Activated CD8-positive, alpha-beta memory T cell treated with anti-CD3 and anti-CD28 coated beads for 36 hours (primary cell): ENCODE results near the gene MARCO. TPM values are rescaled to one million over a fixed set of nuclear protein-coding genes. Genes with fewer than 3 reads are reported as not detected.
"Not testable (repeated sequence)": the region's sequence is repeated elsewhere in the genome, so short reads cannot be mapped to it uniquely, and the experiment has no call there.

ENCODE experiments used
- CTCF ChIA-PET: fragments of 350-600 bp; sonication (Branson Sonifier 250); formaldehyde crosslinking; loops from one replicate; lab custom pipeline; 2021; ENCODE audit warnings: antibody characterized with exemption; lab: Charles Lee
- POLR2A ChIA-PET: fragments of 350-600 bp; sonication (Branson Sonifier 250); formaldehyde crosslinking; loops from one replicate; lab custom pipeline; 2021; ENCODE audit warnings: antibody characterized with exemption; lab: Charles Lee
- total RNA-seq, 2 experiments: library from RNA; stranded (reverse); gene quantifications; one replicate each; pipeline ENCODE4 v1.2.3, GENCODE V29; 2021

MARCO gene
- total RNA-seq, 2 experiments from 2014 or later, result not detected

GRCh38 chr2:119024568-119024967 lies 82.6 kb downstream of the MARCO start:
- ChIA-PET POLR2A (no interaction called here), CTCF (no interaction called here)

DNA sequence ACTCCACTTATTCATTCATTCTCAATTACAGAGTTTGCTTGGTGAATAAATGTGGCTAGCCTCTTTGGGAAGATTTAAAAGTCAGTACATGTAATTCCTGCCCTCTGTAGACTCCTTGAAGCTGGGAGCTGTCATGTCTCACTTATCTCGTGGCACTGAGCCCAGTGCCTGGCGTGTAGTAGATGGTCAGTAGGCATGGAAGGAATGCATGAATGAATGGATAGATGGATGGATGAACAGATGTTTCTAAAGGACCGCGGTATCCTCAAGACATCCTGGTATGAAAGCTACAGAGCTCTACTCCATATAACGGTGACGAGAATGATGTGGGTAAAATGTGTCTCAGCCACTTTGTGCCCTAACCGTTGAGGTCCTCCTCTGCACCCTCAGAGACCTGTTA lies 83.0 kb downstream of the MARCO start:
- ChIA-PET POLR2A (no interaction called here), CTCF (no interaction called here)

DNA sequence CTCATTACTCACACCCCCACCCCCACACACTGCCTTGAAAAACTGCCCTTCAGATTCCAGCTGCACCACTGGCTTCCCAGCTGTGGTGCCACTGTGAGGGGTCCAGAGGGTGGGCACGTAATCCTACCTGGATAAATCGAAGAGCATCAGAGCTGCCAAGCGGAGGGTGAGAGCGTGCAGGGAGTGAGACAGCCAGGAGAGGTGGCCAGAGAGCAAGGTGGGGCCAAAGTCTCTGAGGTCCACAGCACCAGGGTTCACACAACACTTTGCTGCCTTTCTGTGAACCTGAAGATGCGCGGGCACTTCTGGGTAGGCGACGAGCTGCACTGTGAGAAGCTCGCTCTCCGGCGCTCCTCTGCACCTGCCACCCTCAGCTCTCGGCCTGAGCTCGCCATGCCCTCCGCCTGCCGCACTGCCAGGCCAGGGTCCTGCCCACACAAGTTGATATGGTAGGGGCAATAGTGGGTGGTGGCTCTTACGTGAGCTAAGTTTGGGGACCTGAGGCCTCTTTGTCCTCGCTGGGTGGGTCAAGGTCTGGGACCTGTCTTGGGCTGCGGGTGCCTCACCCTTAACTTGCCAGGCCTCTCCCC lies 83.9 kb downstream of the MARCO start:
- ChIA-PET POLR2A (interaction anchor here (0.5 kb wide), 1 partner anchor 513 kb away, joined by 3 read pairs; no protein-coding TSS in a partner anchor), CTCF (no interaction called here)

GRCh38 chr2:119026890-119027289 lies 84.9 kb downstream of the MARCO start:
- CTCF ChIA-PET, result no interaction called here
- POLR2A ChIA-PET, result no interaction called here

GRCh38 chr2:119028327-119029174 lies 86.6 kb downstream of the MARCO start:
- POLR2A ChIA-PET, result no interaction called here
- CTCF ChIA-PET, result no interaction called here

DNA sequence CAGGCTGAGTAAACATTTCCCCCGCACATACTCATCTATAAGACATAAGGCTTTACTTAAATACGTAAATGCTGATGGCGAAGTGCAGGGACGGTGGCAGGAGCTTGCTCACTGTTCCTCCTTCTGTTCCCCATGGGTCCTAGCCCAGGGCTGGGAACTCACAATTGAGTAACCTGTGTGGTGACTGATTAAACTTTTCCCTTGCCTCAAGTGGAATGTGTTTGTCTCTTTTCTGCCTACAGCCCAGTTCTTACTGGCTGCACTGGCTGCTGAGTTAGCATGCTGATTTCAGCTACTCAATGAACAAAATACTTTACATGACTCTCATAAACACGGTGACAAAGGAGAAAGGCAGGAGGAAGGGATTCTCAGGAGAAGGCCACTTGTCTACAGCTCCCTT lies 87.3 kb downstream of the MARCO start:
- POLR2A ChIA-PET, result no interaction called here
- CTCF ChIA-PET, result no interaction called here

DNA sequence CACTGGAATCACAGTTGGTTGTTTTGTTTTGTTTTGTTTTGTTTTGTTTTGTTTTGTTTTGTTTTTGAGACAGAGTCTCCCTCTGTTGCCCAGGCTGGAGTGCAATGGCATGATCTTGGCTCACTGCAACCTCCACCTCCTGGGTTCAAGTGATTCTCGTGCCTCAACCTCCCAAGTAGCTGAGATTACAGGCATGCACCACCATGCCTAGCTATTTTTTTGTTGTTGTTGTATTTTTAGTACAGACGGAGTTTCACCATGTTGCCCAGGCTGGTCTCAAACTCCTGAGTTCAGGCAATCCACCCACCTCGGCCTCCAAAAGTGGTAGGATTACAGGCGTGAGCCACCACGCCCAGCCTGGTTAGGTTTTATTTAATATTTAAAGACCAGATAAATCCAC lies 95.9 kb downstream of the MARCO start:
- CTCF ChIA-PET, POLR2A ChIA-PET: not testable (repeated sequence)

DNA sequence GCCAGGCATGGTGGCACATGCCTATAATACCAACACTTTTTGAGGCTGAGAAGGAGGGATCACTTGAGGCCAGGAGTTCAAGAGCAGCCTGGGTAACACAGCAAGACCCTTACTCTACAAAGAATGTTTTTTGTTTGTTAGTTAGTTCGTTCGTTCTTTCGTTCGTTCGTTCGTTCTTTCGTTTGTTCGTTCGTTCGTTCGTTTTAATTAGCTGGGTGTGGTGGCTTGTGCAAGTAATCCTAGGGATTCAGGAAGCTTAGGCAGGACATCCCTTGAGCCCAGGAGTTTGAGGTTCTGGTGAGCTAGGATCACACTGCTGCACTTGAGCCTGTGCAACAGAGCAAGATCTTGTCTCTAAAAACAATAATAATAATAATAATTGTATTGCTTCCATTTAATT lies 98.7 kb downstream of the MARCO start:
- CTCF ChIA-PET, result no interaction called here

More for the DNA sequence above, 98.7 kb downstream of the MARCO start:
- POLR2A ChIA-PET, result no interaction called here

Other genes with a start within 250 kb of the MARCO start
- gene EN1, start 94.5 kb upstream of the MARCO start, total RNA-seq, result not detected
- gene C1QL2, start 216.6 kb downstream of the MARCO start, total RNA-seq, result not detected